Smooth muscle cell (in vitro differentiated cells): ENCODE data around the gene APBA1. TPM values are rescaled to one million over a fixed set of nuclear protein-coding genes. Genes with fewer than 3 reads are reported as not detected.

Experiments used
- DNase-seq: peaks from one replicate; lab custom pipeline; 2025; ENCODE audit not compliant: unreplicated experiment; lab: John Stamatoyannopoulos, UW
- H2AFZ ChIP-seq: fragments of 200-600 bp; sonication (generic); 2 replicates; pipeline ENCODE4 v1.6.0; 2016; ENCODE audit warnings: antibody characterized with exemption, low read depth, mild to moderate bottlenecking
- H3F3A ChIP-seq: fragments of 200-600 bp; sonication (generic); 2 replicates; pipeline ENCODE4 v1.6.0; 2017; ENCODE audit warnings: antibody characterized with exemption, low read depth
- H3K27ac ChIP-seq: fragments of 200-600 bp; sonication (generic); 2 replicates; pipeline ENCODE4 v1.5.1; 2016; ENCODE audit warnings: low read depth, mild to moderate bottlenecking
- H3K27me3 ChIP-seq: fragments of 200-600 bp; sonication (generic); 2 replicates; pipeline ENCODE4 v1.6.1; 2016; ENCODE audit warnings: low read depth, mild to moderate bottlenecking
- H3K36me3 ChIP-seq: fragments of 200-600 bp; sonication (generic); 2 replicates; pipeline ENCODE4 v1.5.1; 2016; ENCODE audit warnings: low read depth
- H3K4me1 ChIP-seq: fragments of 200-600 bp; sonication (generic); 2 replicates; pipeline ENCODE4 v1.5.1; 2016; ENCODE audit warnings: low read depth
- H3K4me2 ChIP-seq: fragments of 200-600 bp; sonication (generic); 2 replicates; pipeline ENCODE4 v1.6.0; 2016; ENCODE audit warnings: mild to moderate bottlenecking
- H3K4me3 ChIP-seq: fragments of 200-600 bp; sonication (generic); 2 replicates; pipeline ENCODE4 v1.5.1; 2016; ENCODE audit warnings: mild to moderate bottlenecking
- H3K79me2 ChIP-seq: fragments of 200-600 bp; sonication (generic); 2 replicates; pipeline ENCODE4 v1.6.0; 2016; ENCODE audit warnings: low read depth, mild to moderate bottlenecking
- H3K9ac ChIP-seq: fragments of 200-600 bp; sonication (generic); 2 replicates; pipeline ENCODE4 v1.6.0; 2016; ENCODE audit warnings: low read depth
- H3K9me3 ChIP-seq: fragments of 200-600 bp; sonication (generic); replicated peaks from 2 replicates; pipeline ENCODE4 v1.5.1; 2016; ENCODE audit warnings: low read depth
- H4K20me1 ChIP-seq: fragments of 200-600 bp; sonication (generic); 2 replicates; pipeline ENCODE4 v1.6.0; 2016; ENCODE audit warnings: low read depth
- WGBS: methylation state at CpG from one replicate; pipeline ENCODE4 v1.1.7; 2016; ENCODE audit warnings: low lambda C conversion rate; 5-methylcytosine and 5-hydroxymethylcytosine counted together
- polyA plus RNA-seq: library from polyadenylated mRNA; unstranded; fragments of >200 nt; fragmentation: Nextera tagmentation; extraction: Ambion mirVana; gene quantifications from 2 replicates; pipeline ENCODE4 v1.2.1, GENCODE V29; 2016
- total RNA-seq: library from RNA; depleted of rRNA; stranded (reverse); fragments of >200 nt; gene quantifications from 2 replicates; pipeline ENCODE4 v1.2.3, GENCODE V29; 2014
- TF ChIP-seq, protein P1 (sequence below): fragments of 200-600 bp; sonication (generic); IDR thresholded peaks from 2 replicates; pipeline ENCODE4 v1.5.1; 2017; ENCODE audit warnings: borderline replicate concordance, mild to moderate bottlenecking, antibody characterized with exemption; ENCODE audit not compliant: insufficient read depth, poor library complexity, severe bottlenecking

APBA1 gene
- total and polyA plus RNA-seq, 2 experiments from 2014 or later, result 1.4 to 6.1 TPM

DNA sequence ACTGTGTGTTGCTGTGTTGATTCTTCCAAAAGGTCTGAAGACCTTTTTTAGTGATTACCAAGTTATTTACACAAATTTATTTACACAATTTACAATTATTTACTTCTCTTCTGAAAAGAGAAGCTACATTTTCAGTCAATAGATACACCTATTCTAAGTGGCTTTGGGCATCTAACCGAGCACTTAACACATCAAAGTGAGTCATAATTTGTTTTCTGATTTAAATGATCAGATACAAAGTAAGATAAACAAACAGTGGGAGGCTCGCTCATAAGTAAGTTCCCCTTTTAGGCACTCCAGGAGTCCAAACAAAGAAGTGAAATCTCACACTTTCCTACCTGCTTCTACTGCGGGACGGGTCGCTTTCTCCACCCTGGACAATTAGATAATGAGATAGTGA lies 90.2 kb downstream of the APBA1 start:
- no peaks in the 10 kb centered on the region for H3F3A ChIP-seq
- H2AFZ ChIP-seq, result no peak overlapping the region
- H4K20me1 ChIP-seq, result no peaks in the 10 kb centered on the region
- no peak for DNase-seq
- H3K27ac ChIP-seq, result no peak overlapping the region
- no peak overlapping the region for H3K4me2 ChIP-seq
- no peak overlapping the region for H3K9ac ChIP-seq
- no peaks in the 10 kb centered on the region for H3K36me3 ChIP-seq
- 21% methylated on average over 5 of the region's 5 CpGs for WGBS
- no peaks in the 10 kb centered on the region for H3K79me2 ChIP-seq
- TF ChIP-seq, protein P1, sequence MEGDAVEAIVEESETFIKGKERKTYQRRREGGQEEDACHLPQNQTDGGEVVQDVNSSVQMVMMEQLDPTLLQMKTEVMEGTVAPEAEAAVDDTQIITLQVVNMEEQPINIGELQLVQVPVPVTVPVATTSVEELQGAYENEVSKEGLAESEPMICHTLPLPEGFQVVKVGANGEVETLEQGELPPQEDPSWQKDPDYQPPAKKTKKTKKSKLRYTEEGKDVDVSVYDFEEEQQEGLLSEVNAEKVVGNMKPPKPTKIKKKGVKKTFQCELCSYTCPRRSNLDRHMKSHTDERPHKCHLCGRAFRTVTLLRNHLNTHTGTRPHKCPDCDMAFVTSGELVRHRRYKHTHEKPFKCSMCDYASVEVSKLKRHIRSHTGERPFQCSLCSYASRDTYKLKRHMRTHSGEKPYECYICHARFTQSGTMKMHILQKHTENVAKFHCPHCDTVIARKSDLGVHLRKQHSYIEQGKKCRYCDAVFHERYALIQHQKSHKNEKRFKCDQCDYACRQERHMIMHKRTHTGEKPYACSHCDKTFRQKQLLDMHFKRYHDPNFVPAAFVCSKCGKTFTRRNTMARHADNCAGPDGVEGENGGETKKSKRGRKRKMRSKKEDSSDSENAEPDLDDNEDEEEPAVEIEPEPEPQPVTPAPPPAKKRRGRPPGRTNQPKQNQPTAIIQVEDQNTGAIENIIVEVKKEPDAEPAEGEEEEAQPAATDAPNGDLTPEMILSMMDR, result no peak
- peaks cover 36% of the 10 kb centered on the region for H3K27me3 ChIP-seq
- H3K9me3 ChIP-seq, result no peaks in the 10 kb centered on the region
- no peaks in the 10 kb centered on the region for H3K4me1 ChIP-seq
- no peak overlapping the region for H3K4me3 ChIP-seq

DNA sequence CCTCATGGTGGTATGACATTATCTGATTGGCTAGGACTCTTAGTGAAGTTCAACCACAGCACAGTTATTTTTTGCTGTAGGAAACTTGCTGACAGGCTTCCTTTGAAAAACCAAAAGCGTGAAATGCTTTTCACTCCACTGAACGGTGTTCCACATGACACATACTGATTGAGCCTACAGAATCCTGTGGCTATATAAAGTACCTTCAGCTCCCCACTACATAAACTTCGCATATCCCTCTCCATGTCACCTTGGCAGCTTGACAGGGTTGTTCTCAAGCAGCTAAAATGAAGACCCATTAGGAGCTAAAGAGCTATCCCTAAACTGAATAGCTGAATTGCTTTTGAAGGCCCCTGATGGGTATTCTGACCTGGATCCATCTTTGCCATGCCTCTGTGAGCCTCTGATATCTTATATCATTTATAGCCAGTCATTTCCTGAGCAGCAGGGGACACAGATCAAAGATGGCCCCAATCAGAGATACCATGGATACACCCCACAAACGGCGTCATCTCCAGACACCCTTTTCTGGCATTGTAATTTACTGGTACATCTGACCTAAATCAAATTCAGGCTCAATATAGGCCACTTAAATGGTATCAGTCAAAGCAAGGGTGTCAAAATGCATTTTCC lies 91.5 kb downstream of the APBA1 start:
- no peaks in the 10 kb centered on the region for H3K4me1 ChIP-seq
- H2AFZ ChIP-seq, result no peak overlapping the region
- H3K4me2 ChIP-seq, result no peak overlapping the region
- H3K9ac ChIP-seq, result no peak overlapping the region
- WGBS, result 83% methylated on average over 5 of the region's 5 CpGs
- H3F3A ChIP-seq, result no peaks in the 10 kb centered on the region
- no peak overlapping the region for H3K4me3 ChIP-seq
- no peaks in the 10 kb centered on the region for H3K36me3 ChIP-seq
- peaks cover 35% of the 10 kb centered on the region for H3K27me3 ChIP-seq
- H3K9me3 ChIP-seq, result no peaks in the 10 kb centered on the region
- TF ChIP-seq, protein P1, result no peak
- H3K79me2 ChIP-seq, result no peaks in the 10 kb centered on the region
- DNase-seq, result no peak
- H4K20me1 ChIP-seq, result no peaks in the 10 kb centered on the region
- H3K27ac ChIP-seq, result no peak overlapping the region

DNA sequence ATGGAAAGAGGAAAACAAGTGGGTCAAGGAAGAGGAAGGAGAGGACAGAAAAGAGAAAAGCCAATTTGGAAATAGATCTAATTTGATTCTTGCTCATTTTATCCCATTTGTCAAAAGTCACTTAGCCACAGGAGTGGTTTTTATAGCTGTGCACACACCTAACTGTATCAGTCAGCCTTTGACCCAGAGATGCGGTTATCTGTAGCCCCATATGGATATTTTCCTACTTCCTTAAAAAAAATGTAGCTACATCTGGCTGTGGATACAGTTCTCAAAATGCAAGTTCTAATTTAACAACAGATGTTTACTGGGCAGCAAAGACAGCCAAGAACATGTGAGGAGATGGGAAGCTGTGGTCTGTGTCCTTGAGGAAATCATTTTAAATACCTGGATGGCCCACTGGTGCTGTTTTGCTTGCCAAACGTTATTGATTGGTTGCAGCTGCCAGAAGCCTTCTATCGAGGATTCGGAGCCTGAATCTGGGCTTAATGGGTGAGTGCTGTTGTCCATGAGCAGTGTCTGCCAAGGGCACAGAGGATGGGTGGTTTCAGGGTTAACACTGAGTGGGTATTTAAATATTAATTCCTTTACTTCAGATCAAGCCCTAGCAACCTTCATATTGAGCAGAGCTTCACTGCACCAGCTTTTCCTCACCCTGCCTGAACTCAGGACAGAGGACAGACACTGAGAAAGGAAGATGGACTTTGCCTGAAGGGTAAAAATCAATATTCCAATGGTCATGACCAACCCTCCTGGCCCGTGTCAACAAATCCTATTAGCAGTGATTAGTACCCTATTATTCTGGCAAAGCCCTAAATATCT lies 92.2 kb downstream of the APBA1 start:
- H3K27me3 ChIP-seq, result peaks cover 30% of the 10 kb centered on the region
- no peak overlapping the region for H2AFZ ChIP-seq
- H3F3A ChIP-seq, result no peaks in the 10 kb centered on the region
- H3K4me3 ChIP-seq, result no peak overlapping the region
- no peak for DNase-seq
- WGBS, result 84% methylated on average over 5 of the region's 5 CpGs
- TF ChIP-seq, protein P1, result no peak
- no peak overlapping the region for H3K4me2 ChIP-seq
- H3K27ac ChIP-seq, result no peak overlapping the region
- no peaks in the 10 kb centered on the region for H3K9me3 ChIP-seq
- no peaks in the 10 kb centered on the region for H3K36me3 ChIP-seq
- H3K9ac ChIP-seq, result no peak overlapping the region
- no peaks in the 10 kb centered on the region for H4K20me1 ChIP-seq
- no peaks in the 10 kb centered on the region for H3K4me1 ChIP-seq
- H3K79me2 ChIP-seq, result no peaks in the 10 kb centered on the region
